Uterus (tissue), 2 donors: ENCODE results near the gene UNC5CL.

Experiments
- POLR2A ChIP-seq, 2 donors: fragments of 450-650 bp; IDR thresholded peaks; one replicate each; pipeline ENCODE4 v1.6.1; 2016; ENCODE audit warnings: antibody characterized with exemption in 2 of 2, mild to moderate bottlenecking in 1 of 2, moderate library complexity in 1 of 2
- TF ChIP-seq, protein P1 (sequence below), 4 experiments: fragments of 200-600 bp in 2 of 4; fragments of 450-650 bp in 2 of 4; sonication (generic) in 2 of 4; IDR thresholded peaks; one replicate each; pipeline ENCODE4 v1.5.1; 2016 to 2019; ENCODE audit warnings: antibody characterized with exemption in 4 of 4, mild to moderate bottlenecking in 2 of 4, moderate library complexity in 1 of 4

DNA sequence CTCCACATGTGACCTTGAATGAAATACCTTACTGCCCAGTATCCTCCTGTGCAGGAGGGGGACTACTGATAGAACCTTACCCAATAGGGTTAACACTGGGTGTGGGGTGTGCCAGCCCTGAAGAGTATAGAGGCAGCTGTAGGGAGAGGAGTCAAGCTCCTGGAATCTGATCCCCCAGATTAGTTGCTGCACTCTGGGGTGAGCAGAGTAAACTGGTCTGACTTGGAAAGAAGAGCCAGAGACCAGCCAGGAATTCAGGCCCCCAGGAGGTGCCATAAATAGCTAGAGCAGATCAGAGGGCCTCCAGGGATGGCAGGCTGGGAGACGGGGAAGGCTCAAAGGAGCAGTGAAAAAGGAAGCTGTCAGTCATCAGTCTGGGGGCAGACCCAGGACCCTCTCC is 10.5 kb upstream of the UNC5CL start:
- TF ChIP-seq, protein P1, sequence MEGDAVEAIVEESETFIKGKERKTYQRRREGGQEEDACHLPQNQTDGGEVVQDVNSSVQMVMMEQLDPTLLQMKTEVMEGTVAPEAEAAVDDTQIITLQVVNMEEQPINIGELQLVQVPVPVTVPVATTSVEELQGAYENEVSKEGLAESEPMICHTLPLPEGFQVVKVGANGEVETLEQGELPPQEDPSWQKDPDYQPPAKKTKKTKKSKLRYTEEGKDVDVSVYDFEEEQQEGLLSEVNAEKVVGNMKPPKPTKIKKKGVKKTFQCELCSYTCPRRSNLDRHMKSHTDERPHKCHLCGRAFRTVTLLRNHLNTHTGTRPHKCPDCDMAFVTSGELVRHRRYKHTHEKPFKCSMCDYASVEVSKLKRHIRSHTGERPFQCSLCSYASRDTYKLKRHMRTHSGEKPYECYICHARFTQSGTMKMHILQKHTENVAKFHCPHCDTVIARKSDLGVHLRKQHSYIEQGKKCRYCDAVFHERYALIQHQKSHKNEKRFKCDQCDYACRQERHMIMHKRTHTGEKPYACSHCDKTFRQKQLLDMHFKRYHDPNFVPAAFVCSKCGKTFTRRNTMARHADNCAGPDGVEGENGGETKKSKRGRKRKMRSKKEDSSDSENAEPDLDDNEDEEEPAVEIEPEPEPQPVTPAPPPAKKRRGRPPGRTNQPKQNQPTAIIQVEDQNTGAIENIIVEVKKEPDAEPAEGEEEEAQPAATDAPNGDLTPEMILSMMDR (IDR thresholded peaks at IDR 0.05) = no peak
- no peak for TF ChIP-seq POLR2A (IDR thresholded peaks at IDR 0.05)
